Right lobe of liver (tissue), 6 donors: ENCODE measurements around the gene OR51G1. TPM values are rescaled to one million over a fixed set of nuclear protein-coding genes. Genes with fewer than 3 reads are reported as not detected.

ENCODE experiments used
- ATAC-seq, 4 donors: fragments of 200-7000 bp; cut with Tn5 transposase; one replicate each; pipeline ENCODE4 v1.9.1; 2020; ENCODE audit warnings: mild to moderate bottlenecking in 4 of 4, moderate library complexity in 4 of 4
- DNase-seq, 3 donors: peaks; one replicate each; pipeline ENCODE4 v3.0.0-alpha.2; 2020
- H3K27ac ChIP-seq, 3 donors: fragments of 200-600 bp; one replicate each; pipeline ENCODE4 v1.8.0; 2022
- H3K27me3 ChIP-seq, 2 donors: fragments of 200-600 bp; one replicate each; pipeline ENCODE4 v1.8.0; 2022
- H3K36me3 ChIP-seq, 4 donors: fragments of 200-600 bp; sonication (generic) in 1 of 4; one replicate each; pipeline versions ENCODE4 v1.5.1 to v1.8.0; 2017 to 2022; ENCODE audit warnings: control low read depth in 1 of 4
- H3K4me1 ChIP-seq, 4 donors: fragments of 200-600 bp; sonication (generic) in 1 of 4; one replicate each; pipeline versions ENCODE4 v1.5.1 to v1.8.0; 2017 to 2022; ENCODE audit warnings: control low read depth in 1 of 4
- H3K4me3 ChIP-seq, 3 donors: fragments of 200-600 bp; one replicate each; pipeline ENCODE4 v1.8.0; 2022
- H3K9me3 ChIP-seq, 4 donors: fragments of 200-600 bp; sonication (generic) in 1 of 4; one replicate each; pipeline versions ENCODE4 v1.5.1 to v1.8.0; 2017 to 2022; ENCODE audit warnings: control low read depth in 1 of 4
- POLR2A ChIP-seq: fragments of 450-650 bp; IDR thresholded peaks from one replicate; pipeline ENCODE4 v1.6.1; 2017; ENCODE audit warnings: antibody characterized with exemption, mild to moderate bottlenecking
- WGBS: methylation state at CpG from one replicate; pipeline ENCODE4 v1.1.6; 2018; ENCODE audit warnings: low coverage, low lambda C conversion rate; ENCODE audit not compliant: insufficient coverage; ENCODE audit errors: missing lambda C conversion rate; 5-methylcytosine and 5-hydroxymethylcytosine counted together
- intact Hi-C, 2 donors: fragments of 100-400 bp; cut with DNase I; formaldehyde crosslinking; loops; one replicate each; pipeline versions ENCODE4 v1.11.2 to v1.14.1; 2022
- total RNA-seq, 6 experiments: library from RNA; depleted of rRNA in 2 of 6; stranded (reverse); fragments of >200 nt in 2 of 6; fragmentation: NEBNext Ultra II Directional in 3 of 6; extraction: Animal tissue kit (Norgen Biotek cat#: 25700) in 3 of 6; gene quantifications; one replicate each; pipeline versions ENCODE4 v1.1.0 to v1.2.4, GENCODE V29; 2016 to 2023
- TF ChIP-seq, protein P1 (sequence below), 4 donors: fragments of 200-600 bp in 3 of 4; fragments of 450-650 bp in 1 of 4; IDR thresholded peaks; one replicate each; pipeline versions ENCODE4 v1.5.1 to v1.8.0; 2016 to 2022; ENCODE audit warnings: antibody characterized with exemption in 4 of 4, mild to moderate bottlenecking in 2 of 4
- donor health status: DM: no; HTN: yes; CAD: no.
- donor health status: DM: no; HTN: no; CAD: no.
- donor health status: DM: no; HTN: no; CAD: no.
- donor health status: DM: no; HTN: yes; CAD: no.
- donor health status: DM: no; HTN: yes; CAD: no.

OR51G1 gene
- total RNA-seq, 6 experiments from 2014 or later = not detected

DNA sequence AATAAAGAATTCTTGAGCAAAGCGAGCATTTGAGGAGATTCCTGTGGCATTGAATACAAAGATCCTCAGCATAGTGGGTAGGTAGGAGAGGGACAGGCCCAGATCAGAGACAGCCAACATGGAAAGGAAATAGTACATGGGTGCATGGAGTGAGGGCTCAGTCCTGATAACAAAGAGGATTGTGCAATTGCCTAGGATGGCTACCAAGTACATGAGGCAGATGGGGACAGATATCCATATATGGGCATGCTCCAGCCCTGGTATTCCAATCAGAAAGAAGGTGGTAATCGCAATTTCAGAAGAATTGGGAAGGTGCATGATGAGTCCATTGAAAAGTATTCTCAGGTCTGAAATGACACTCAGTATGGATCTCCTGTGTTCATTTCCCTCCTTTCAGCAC is 33.9 kb downstream of the OR51G1 start:
- WGBS = 46% methylated on average over 2 of the region's 2 CpGs
- no peak for ATAC-seq

DNA sequence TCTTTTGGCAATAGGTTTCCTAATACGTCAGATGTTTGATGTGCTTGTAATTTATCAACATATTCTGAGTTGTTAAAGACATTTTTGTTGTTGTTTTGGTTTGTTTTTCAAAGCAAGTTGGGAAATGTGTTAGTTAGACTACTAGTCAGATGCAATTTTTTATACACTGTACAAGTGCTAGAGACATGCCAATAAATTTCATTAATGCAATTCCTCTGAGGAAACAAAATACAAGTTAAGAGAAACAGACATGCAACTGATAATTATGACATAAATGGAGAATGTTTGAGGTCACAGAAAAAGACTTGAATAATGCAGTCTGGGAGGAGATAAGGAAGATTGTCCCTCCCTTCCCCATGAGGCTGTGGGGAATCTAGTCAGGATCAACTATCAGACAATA is 36.5 kb downstream of the OR51G1 start:
- no peak for ATAC-seq
- H3K27ac ChIP-seq = no peak overlapping the region
- no peaks in the 10 kb centered on the region for H3K27me3 ChIP-seq
- H3K4me3 ChIP-seq = no peak overlapping the region
- WGBS = 0% methylated on average over 1 of the region's 1 CpG
- H3K36me3 ChIP-seq = no peaks in the 10 kb centered on the region
- DNase-seq = no peak
- TF ChIP-seq POLR2A = no peak
- TF ChIP-seq, protein P1, sequence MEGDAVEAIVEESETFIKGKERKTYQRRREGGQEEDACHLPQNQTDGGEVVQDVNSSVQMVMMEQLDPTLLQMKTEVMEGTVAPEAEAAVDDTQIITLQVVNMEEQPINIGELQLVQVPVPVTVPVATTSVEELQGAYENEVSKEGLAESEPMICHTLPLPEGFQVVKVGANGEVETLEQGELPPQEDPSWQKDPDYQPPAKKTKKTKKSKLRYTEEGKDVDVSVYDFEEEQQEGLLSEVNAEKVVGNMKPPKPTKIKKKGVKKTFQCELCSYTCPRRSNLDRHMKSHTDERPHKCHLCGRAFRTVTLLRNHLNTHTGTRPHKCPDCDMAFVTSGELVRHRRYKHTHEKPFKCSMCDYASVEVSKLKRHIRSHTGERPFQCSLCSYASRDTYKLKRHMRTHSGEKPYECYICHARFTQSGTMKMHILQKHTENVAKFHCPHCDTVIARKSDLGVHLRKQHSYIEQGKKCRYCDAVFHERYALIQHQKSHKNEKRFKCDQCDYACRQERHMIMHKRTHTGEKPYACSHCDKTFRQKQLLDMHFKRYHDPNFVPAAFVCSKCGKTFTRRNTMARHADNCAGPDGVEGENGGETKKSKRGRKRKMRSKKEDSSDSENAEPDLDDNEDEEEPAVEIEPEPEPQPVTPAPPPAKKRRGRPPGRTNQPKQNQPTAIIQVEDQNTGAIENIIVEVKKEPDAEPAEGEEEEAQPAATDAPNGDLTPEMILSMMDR (IDR thresholded peaks at IDR 0.05) = no peak
- H3K4me1 ChIP-seq = no peaks in the 10 kb centered on the region
- intact Hi-C loops = no loop called here
- H3K9me3 ChIP-seq = no peaks in the 10 kb centered on the region

More for the DNA sequence above, 33.9 kb downstream of the OR51G1 start:
- TF ChIP-seq, protein P1 (IDR thresholded peaks at IDR 0.05) = no peak
- no peak for TF ChIP-seq POLR2A
- Histone ChIP-seq H3K36me3 (no peaks in the 10 kb centered on the region), H3K9me3 (no peaks in the 10 kb centered on the region), H3K27ac (no peak overlapping the region), H3K4me3 (no peak overlapping the region), H3K4me1 (no peaks in the 10 kb centered on the region), H3K27me3 (no peaks in the 10 kb centered on the region)
- intact Hi-C loops = no loop called here
- DNase-seq = no peak

DNA sequence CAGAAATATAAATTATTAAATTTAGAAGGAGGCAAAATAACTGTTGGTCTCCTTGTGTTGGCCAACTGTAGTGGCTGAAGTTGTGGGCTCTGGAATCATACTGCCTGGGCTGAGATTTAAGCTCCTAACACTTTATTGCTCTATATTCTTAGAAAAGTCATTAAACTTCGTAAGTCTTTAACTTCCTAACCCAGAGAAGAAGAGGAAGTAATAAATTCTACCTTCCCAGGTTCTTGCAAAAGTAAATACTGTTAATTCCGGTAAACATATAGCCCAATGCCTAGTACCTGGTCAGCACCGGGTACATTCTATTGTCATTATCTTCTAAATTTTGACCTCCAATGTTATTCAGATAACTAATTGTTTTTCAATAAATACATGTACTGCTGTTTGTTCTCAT is 38.0 kb downstream of the OR51G1 start:
- WGBS = 52% methylated on average over 3 of the region's 3 CpGs
- Histone ChIP-seq H3K4me1 (no peaks in the 10 kb centered on the region), H3K36me3 (no peaks in the 10 kb centered on the region), H3K27me3 (no peaks in the 10 kb centered on the region), H3K27ac (no peak overlapping the region), H3K9me3 (no peaks in the 10 kb centered on the region), H3K4me3 (no peak overlapping the region)
- TF ChIP-seq, protein P1 (IDR thresholded peaks at IDR 0.05) = no peak
- TF ChIP-seq POLR2A = no peak
- DNase-seq = no peak
- ATAC-seq = no peak
- intact Hi-C loops = no loop called here

DNA sequence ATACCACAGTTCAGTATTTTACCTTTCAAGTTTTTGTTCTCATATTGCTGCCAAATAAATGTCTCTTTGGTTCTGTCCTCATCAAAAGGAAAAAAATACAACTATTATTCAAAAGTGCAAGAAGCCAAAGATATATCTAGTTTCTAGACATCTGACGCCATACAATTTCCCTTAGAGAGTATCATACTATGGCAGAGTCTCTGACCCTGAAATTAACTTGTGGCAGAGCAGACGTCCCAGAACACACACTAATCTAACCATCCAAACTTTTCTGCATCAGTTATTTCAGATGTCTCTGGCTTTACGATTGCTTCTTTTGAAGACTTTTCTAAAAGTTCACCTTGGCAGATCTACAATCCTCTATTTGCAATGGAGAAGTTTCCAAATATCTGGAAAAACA is 39.8 kb downstream of the OR51G1 start:
- H3K9me3 ChIP-seq = no peaks in the 10 kb centered on the region
- no peaks in the 10 kb centered on the region for H3K36me3 ChIP-seq
- 52% methylated on average over 3 of the region's 3 CpGs for WGBS
- intact Hi-C loops = no loop called here
- TF ChIP-seq POLR2A = no peak
- TF ChIP-seq, protein P1 (IDR thresholded peaks at IDR 0.05) = no peak
- no peak overlapping the region for H3K27ac ChIP-seq
- H3K4me3 ChIP-seq = no peak overlapping the region
- no peak for ATAC-seq
- no peaks in the 10 kb centered on the region for H3K4me1 ChIP-seq
- no peaks in the 10 kb centered on the region for H3K27me3 ChIP-seq
- DNase-seq = no peak

DNA sequence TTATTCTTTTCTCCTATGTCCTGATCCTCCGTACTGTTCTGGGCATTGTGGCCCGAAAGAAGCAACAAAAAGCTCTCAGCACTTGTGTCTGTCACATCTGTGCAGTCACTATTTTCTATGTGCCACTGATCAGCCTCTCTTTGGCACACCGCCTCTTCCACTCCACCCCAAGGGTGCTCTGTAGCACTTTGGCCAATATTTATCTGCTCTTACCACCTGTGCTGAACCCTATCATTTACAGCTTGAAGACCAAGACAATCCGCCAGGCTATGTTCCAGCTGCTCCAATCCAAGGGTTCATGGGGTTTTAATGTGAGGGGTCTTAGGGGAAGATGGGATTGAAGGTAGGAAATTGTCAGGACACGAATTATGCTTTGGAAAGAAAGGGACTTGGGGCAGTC is 41.6 kb downstream of the OR51G1 start:
- TF ChIP-seq, protein P1 (IDR thresholded peaks at IDR 0.05) = no peak
- no peak for TF ChIP-seq POLR2A
- no peak overlapping the region for H3K4me3 ChIP-seq
- no peak for ATAC-seq
- intact Hi-C loops = no loop called here
- DNase-seq = no peak
- H3K27ac ChIP-seq = no peak overlapping the region
- no peaks in the 10 kb centered on the region for H3K36me3 ChIP-seq
- H3K4me1 ChIP-seq = no peaks in the 10 kb centered on the region
- H3K9me3 ChIP-seq = no peaks in the 10 kb centered on the region
- 61% methylated on average over 5 of the region's 5 CpGs for WGBS
- H3K27me3 ChIP-seq = no peaks in the 10 kb centered on the region
